ENCODE measurements around the gene PLCL2.

GRCh38 chr3:16950282-16950681 is 65.5 kb downstream of the PLCL2 start:
- TF ChIP-seq CTCF (conservative IDR thresholded peaks at IDR 0.05 in 1 of 2, IDR thresholded peaks at IDR 0.05 in 1 of 2; ENCODE audit: low read depth in 1 of 2, low read length in 2 of 2) (no peak), EZH2 (IDR thresholded peaks at IDR 0.05; ENCODE audit: low read length, missing control alignments) (no peak)
